HCT116 (cell line): ENCODE measurements around the gene ADD1.

Experiments used
- EGR1 ChIP-seq: IDR thresholded peaks from 2 replicates; pipeline ENCODE4 v1.6.1; 2012; ENCODE audit warnings: low read depth
- POLR2AphosphoS5 ChIP-seq: IDR thresholded peaks from 2 replicates; pipeline ENCODE4 v1.6.1; 2011; ENCODE audit warnings: mild to moderate bottlenecking, low read depth, low read length, moderate library complexity
- SIN3A ChIP-seq: IDR thresholded peaks from 2 replicates; pipeline ENCODE4 v1.6.1; 2012; ENCODE audit warnings: low read depth
- SRF ChIP-seq: IDR thresholded peaks from 2 replicates; pipeline ENCODE4 v1.6.1; 2012; ENCODE audit warnings: low read depth
- YY1 ChIP-seq: IDR thresholded peaks from 2 replicates; pipeline ENCODE4 v1.6.1; 2011; ENCODE audit warnings: low read length, low read depth, moderate library complexity, mild to moderate bottlenecking; ENCODE audit not compliant: insufficient replicate concordance; ENCODE audit errors: extremely low read depth
- TF ChIP-seq, protein P1 (sequence below): IDR thresholded peaks from 2 replicates; pipeline ENCODE4 v1.6.1; 2012
- TF ChIP-seq, protein P2 (sequence below), 3 experiments: fragments of 200-600 bp in 1 of 3; sonication (generic) in 1 of 3; IDR thresholded peaks in 2 of 3; conservative IDR thresholded peaks in 1 of 3; 2 replicates each; pipeline ENCODE4 v1.5.1; 2012 to 2017; ENCODE audit warnings: low read depth in 2 of 3, low read length in 2 of 3, antibody characterized with exemption in 1 of 3, borderline replicate concordance in 1 of 3, control low read depth in 1 of 3, mild to moderate bottlenecking in 1 of 3, mixed read lengths in 1 of 3, mixed run types in 1 of 3, moderate library complexity in 1 of 3; ENCODE audit not compliant: insufficient read depth in 1 of 3

DNA sequence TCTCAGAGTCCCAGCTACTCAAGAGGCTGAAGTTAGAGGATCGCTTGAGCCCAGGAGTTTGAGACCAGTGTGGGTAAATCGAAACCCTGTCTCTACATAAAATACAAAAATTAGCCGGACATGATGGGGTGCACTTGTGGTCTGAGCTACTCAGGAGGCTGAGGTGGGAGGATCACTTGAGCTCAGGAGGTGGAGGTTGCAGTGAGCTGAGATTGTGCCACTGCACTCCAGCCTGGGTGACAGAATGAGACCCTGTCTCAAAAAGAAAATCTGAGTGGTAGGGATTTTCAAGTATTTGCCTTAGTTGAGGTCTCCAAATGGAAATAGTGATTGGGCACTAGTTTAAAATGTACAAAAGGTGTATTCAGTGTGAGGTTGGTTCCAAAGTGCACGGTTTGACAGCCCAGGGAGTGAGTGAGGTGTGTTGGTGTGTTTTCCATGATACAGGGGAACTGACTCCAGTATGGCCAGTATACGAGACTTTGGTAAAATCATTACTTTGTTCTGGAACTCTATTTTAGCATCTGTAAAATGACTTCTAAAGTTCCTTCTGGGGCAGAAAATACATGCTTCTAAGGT, 13.8 kb downstream of the ADD1 start:
- TF ChIP-seq, protein P1, sequence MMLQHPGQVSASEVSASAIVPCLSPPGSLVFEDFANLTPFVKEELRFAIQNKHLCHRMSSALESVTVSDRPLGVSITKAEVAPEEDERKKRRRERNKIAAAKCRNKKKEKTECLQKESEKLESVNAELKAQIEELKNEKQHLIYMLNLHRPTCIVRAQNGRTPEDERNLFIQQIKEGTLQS = no peak
- TF ChIP-seq, protein P2, sequence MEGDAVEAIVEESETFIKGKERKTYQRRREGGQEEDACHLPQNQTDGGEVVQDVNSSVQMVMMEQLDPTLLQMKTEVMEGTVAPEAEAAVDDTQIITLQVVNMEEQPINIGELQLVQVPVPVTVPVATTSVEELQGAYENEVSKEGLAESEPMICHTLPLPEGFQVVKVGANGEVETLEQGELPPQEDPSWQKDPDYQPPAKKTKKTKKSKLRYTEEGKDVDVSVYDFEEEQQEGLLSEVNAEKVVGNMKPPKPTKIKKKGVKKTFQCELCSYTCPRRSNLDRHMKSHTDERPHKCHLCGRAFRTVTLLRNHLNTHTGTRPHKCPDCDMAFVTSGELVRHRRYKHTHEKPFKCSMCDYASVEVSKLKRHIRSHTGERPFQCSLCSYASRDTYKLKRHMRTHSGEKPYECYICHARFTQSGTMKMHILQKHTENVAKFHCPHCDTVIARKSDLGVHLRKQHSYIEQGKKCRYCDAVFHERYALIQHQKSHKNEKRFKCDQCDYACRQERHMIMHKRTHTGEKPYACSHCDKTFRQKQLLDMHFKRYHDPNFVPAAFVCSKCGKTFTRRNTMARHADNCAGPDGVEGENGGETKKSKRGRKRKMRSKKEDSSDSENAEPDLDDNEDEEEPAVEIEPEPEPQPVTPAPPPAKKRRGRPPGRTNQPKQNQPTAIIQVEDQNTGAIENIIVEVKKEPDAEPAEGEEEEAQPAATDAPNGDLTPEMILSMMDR (IDR thresholded peaks at IDR 0.05 in 2 of 3, conservative IDR thresholded peaks at IDR 0.05 in 1 of 3; ENCODE audit: borderline replicate concordance in 1 of 3, insufficient read depth in 1 of 3, low read depth in 2 of 3, low read length in 2 of 3) = no peak
- TF ChIP-seq SRF = no peak
- TF ChIP-seq YY1 = no peak
- TF ChIP-seq EGR1 = no peak
- TF ChIP-seq SIN3A = no peak
- no peak for TF ChIP-seq POLR2AphosphoS5
